Measurements from ENCODE around the gene FBXL13. TPM values are rescaled to one million over a fixed set of nuclear protein-coding genes. Genes with fewer than 3 reads are reported as not detected.

FBXL13 gene
- total and polyA plus RNA-seq, 2 of the 8 experiments (the other 6 are each of a cell fraction or from before 2014, with no cell fraction given): 1.2 to 2.8 TPM

GRCh38 chr7:103073989-103074518 lies 542 bp downstream of the FBXL13 start:
- H3K56ac ChIP-seq (replicated peaks; ENCODE audit: insufficient read length, low read depth, low read length): no peak overlapping the region
- peaks cover 0 to 32% of the 10 kb centered on the region in 2 experiments; a peak in 2 of 4 replicates for H3K79me2 ChIP-seq (ENCODE audit: control insufficient read depth in 1 of 2, insufficient read depth in 2 of 2, low read length in 2 of 2)
- H3K9ac ChIP-seq (replicated peaks in 1 of 4; ENCODE audit: extremely low read depth in 1 of 4, low read depth in 3 of 4, low read length in 3 of 4): peak overlapping the region in 3 of 4 experiments; percentile 19 to 44 (median 34); a peak in 5 of 7 replicates
- H2BK120ac ChIP-seq (replicated peaks; ENCODE audit: low read depth, low read length): no peak overlapping the region
- no peak overlapping the region for H4K8ac ChIP-seq (ENCODE audit: extremely low read depth, insufficient read depth, low read length)
- H2AK5ac ChIP-seq (ENCODE audit: low read depth, low read length): no peak overlapping the region
- H2AFZ ChIP-seq (ENCODE audit: low read length): peak overlapping the region; percentile 99
- H3K14ac ChIP-seq (ENCODE audit: insufficient read length): no peak overlapping the region
- peak overlapping the region; percentile 36 for H3K18ac ChIP-seq (ENCODE audit: extremely low read depth, low read length)
- H4K5ac ChIP-seq (ENCODE audit: insufficient read length, low read depth, low read length): no peak overlapping the region
- no peaks in the 10 kb centered on the region for H3K27me3 ChIP-seq (replicated peaks in 1 of 4; ENCODE audit: control insufficient read depth in 3 of 4, extremely low read depth in 1 of 4, insufficient read depth in 3 of 4, low read length in 3 of 4)
- no peak overlapping the region for H2BK20ac ChIP-seq (ENCODE audit: low read length)
- POLR2A ChIA-PET (ENCODE audit: partially characterized antibody): interaction anchor here (1.0 to 2.6 kb wide), 11 partner anchors 10 to 325 kb away, joined by 3 to 9 read pairs (median 4); partner anchors contain the start of genes FAM185A and LRRC17
- H3K9me3 ChIP-seq (ENCODE audit: insufficient read depth in 2 of 2, low read depth in 1 of 2, low read length in 1 of 2): peaks cover 1 to 2% of the 10 kb centered on the region in 2 experiments; a peak in 3 of 4 replicates
- CTCF ChIA-PET (ENCODE audit: partially characterized antibody): interaction anchor here (0.5 to 4.0 kb wide), 4 partner anchors 9 to 325 kb away, joined by 3 to 25 read pairs (median 3); partner anchors contain the start of gene FAM185A
- H3K4ac ChIP-seq (replicated peaks; ENCODE audit: insufficient read length, low read depth, low read length): no peak overlapping the region
- TF ChIP-seq SP2 (IDR thresholded peaks at IDR 0.05; ENCODE audit: low read length) (no peak), SIN3A (conservative IDR thresholded peaks at IDR 0.05 in 1 of 2, IDR thresholded peaks at IDR 0.05 in 1 of 2; ENCODE audit: low read depth in 1 of 2, low read length in 2 of 2) (0 out of 4 replicates have a peak, but pooled peaks of 1 of the 2 experiments have one; percentile 37)
- H2BK15ac ChIP-seq (ENCODE audit: low read length): no peak overlapping the region
- H3K23me2 ChIP-seq (ENCODE audit: low read depth, low read length): peaks cover 10% of the 10 kb centered on the region
- peaks cover 0 to 3% (median 0%) of the 10 kb centered on the region in 4 experiments; a peak in 2 of 7 replicates for H3K4me1 ChIP-seq (replicated peaks in 1 of 4; ENCODE audit: control insufficient read depth in 3 of 4, insufficient read depth in 4 of 4, low read length in 3 of 4)
- H3K36me3 ChIP-seq (ENCODE audit: control insufficient read depth in 2 of 4, insufficient read depth in 4 of 4, low read length in 3 of 4): no peaks in the 10 kb centered on the region; a peak in 1 of 8 replicates
- H2BK12ac ChIP-seq (ENCODE audit: low read depth, low read length): no peak overlapping the region
- peak overlapping the region; percentile 60; the same call in 1 of the 2 replicates for H2BK5ac ChIP-seq (ENCODE audit: low read depth, low read length)
- no peaks in the 10 kb centered on the region; the same call in 1 of the 2 replicates for H3K79me1 ChIP-seq (ENCODE audit: low read depth, low read length)
- H3K4me2 ChIP-seq (ENCODE audit: insufficient read depth in 1 of 2, low read depth in 2 of 2, low read length in 2 of 2): peak overlapping the region; percentile 80 to 90
- WGBS, 2 experiments (ENCODE audit: extremely low coverage in 1 of 2, insufficient coverage in 1 of 2, insufficient read length in 1 of 2, insufficient replicate concordance in 2 of 2, low coverage in 1 of 2, low lambda C conversion rate in 2 of 2, missing lambda C conversion rate in 1 of 2): 7% methylated on average over 6 of the region's 6 CpGs; no CpG with 5 or more reads in 1 of the 2 experiments
- H4K20me1 ChIP-seq (replicated peaks in 1 of 2; ENCODE audit: control insufficient read depth in 1 of 2, insufficient read depth in 2 of 2, low read length in 2 of 2): no peaks in the 10 kb centered on the region
- H3K23ac ChIP-seq (ENCODE audit: insufficient read length): no peak overlapping the region
- H4K91ac ChIP-seq (replicated peaks; ENCODE audit: insufficient read length, low read length): no peak overlapping the region
- H3K4me3 ChIP-seq (ENCODE audit: extremely low read depth in 1 of 4, insufficient read depth in 2 of 4, low read depth in 3 of 4, low read length in 4 of 4): peak overlapping the region; percentile 62 to 98 (median 94)
- H3K27ac ChIP-seq (ENCODE audit: low read depth, low read length): no peak overlapping the region
- DNase-seq (ENCODE audit: low read depth in 1 of 2, low spot score in 2 of 2): peak in 1 of 2 experiments; percentile 52
- no peak for FAIRE-seq

Measured in H1 (cell line).